Nephron progenitor cell (in vitro differentiated cells): Measurements from ENCODE around the gene SPRYD3.

ENCODE experiments used
- DNase-seq: peaks from one replicate; pipeline ENCODE4 v3.0.0; 2021
- H3K27ac Mint-ChIP-seq: 2 replicates; pipeline ENCODE4 v1.8.0; 2021; ENCODE audit warnings: mild to moderate bottlenecking, moderate library complexity, mixed read lengths
- H3K27me3 Mint-ChIP-seq: 2 replicates; pipeline ENCODE4 v1.8.0; 2021; ENCODE audit warnings: mild to moderate bottlenecking, low read depth, mixed read lengths; ENCODE audit not compliant: poor library complexity
- H3K36me3 Mint-ChIP-seq: 2 replicates; pipeline ENCODE4 v1.8.0; 2021; ENCODE audit warnings: low read depth, mixed read lengths
- H3K4me1 Mint-ChIP-seq: 2 replicates; pipeline ENCODE4 v1.8.0; 2021; ENCODE audit warnings: mixed read lengths
- H3K4me3 Mint-ChIP-seq: 2 replicates; pipeline ENCODE4 v1.8.0; 2021; ENCODE audit warnings: mild to moderate bottlenecking, moderate library complexity, mixed read lengths
- H3K9me3 Mint-ChIP-seq: 2 replicates; pipeline ENCODE4 v1.8.0; 2021; ENCODE audit warnings: mild to moderate bottlenecking, moderate library complexity, mixed read lengths
- TF ChIP-seq, protein P1 (sequence below): fragments of 200-600 bp; sonication (generic); IDR thresholded peaks from 2 replicates; pipeline ENCODE4 v1.5.0; 2021; ENCODE audit warnings: antibody characterized with exemption

SPRYD3 gene

DNA sequence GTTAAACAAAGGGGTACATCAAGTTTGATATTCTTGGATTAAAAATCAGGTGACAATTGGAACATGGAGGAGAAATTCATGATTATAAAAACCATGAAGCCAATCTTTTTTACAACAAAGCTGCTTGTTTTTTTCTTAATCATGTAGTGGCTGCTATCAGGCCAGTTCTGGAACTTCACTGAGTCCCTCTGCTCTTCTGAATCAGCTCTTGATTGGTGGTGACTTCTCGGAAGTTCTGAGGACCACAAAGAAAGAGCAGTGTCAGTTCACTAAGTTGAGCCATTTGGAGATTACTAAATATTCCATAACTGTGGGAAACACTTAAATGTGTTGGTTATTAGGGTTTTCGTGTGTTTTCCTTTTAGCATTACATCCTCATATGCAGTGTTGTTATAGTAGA lies 64.5 kb downstream of the SPRYD3 start:
- TF ChIP-seq, protein P1, sequence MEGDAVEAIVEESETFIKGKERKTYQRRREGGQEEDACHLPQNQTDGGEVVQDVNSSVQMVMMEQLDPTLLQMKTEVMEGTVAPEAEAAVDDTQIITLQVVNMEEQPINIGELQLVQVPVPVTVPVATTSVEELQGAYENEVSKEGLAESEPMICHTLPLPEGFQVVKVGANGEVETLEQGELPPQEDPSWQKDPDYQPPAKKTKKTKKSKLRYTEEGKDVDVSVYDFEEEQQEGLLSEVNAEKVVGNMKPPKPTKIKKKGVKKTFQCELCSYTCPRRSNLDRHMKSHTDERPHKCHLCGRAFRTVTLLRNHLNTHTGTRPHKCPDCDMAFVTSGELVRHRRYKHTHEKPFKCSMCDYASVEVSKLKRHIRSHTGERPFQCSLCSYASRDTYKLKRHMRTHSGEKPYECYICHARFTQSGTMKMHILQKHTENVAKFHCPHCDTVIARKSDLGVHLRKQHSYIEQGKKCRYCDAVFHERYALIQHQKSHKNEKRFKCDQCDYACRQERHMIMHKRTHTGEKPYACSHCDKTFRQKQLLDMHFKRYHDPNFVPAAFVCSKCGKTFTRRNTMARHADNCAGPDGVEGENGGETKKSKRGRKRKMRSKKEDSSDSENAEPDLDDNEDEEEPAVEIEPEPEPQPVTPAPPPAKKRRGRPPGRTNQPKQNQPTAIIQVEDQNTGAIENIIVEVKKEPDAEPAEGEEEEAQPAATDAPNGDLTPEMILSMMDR = no peak
- no peak for DNase-seq
- Mint-ChIP-seq H3K36me3 (peaks cover 74% of the 10 kb centered on the region), H3K4me3 (no peak overlapping the region), H3K27ac (no peak overlapping the region), H3K4me1 (peaks cover 7% of the 10 kb centered on the region), H3K27me3 (no peaks in the 10 kb centered on the region), H3K9me3 (peaks cover 13% of the 10 kb centered on the region)
